Neuronal stem cell (in vitro differentiated cells): ENCODE measurements around the gene PRB2.

Experiments used
- DNase-seq: peaks from one replicate; pipeline ENCODE4 v3.0.0-alpha.2; 2013; ENCODE audit warnings: low spot score
- H2AFZ ChIP-seq: one replicate; pipeline ENCODE4 v1.6.1; 2013; ENCODE audit warnings: mild to moderate bottlenecking, low read length, inconsistent platforms
- H2AK5ac ChIP-seq: 2 replicates; pipeline ENCODE4 v1.6.1; 2013; ENCODE audit warnings: low read depth, mild to moderate bottlenecking, inconsistent platforms, low read length, moderate library complexity, mixed read lengths
- H2BK120ac ChIP-seq: 2 replicates; pipeline ENCODE4 v1.6.1; 2013; ENCODE audit warnings: low read depth, mild to moderate bottlenecking, inconsistent platforms, low read length, moderate library complexity, mixed read lengths
- H2BK12ac ChIP-seq: one replicate; pipeline ENCODE4 v1.6.1; 2013; ENCODE audit warnings: low read length, inconsistent platforms
- H2BK15ac ChIP-seq: 2 replicates; pipeline ENCODE4 v1.6.1; 2013; ENCODE audit warnings: mild to moderate bottlenecking, low read length, inconsistent platforms, mixed read lengths
- H2BK5ac ChIP-seq: one replicate; pipeline ENCODE4 v1.6.1; 2013; ENCODE audit warnings: inconsistent platforms, mild to moderate bottlenecking, low read length, moderate library complexity
- H3K14ac ChIP-seq: one replicate; pipeline ENCODE4 v1.6.1; 2013; ENCODE audit warnings: low read length, inconsistent platforms
- H3K18ac ChIP-seq: 2 replicates; pipeline ENCODE4 v1.6.1; 2013; ENCODE audit warnings: low read length, inconsistent platforms
- H3K23ac ChIP-seq: 2 replicates; pipeline ENCODE4 v1.6.1; 2013; ENCODE audit warnings: low read depth, mild to moderate bottlenecking, mixed read lengths, low read length, inconsistent platforms; ENCODE audit not compliant: poor library complexity
- H3K27ac ChIP-seq: replicated peaks from 3 replicates; pipeline ENCODE4 v1.5.1; 2013; ENCODE audit warnings: low read length, inconsistent platforms
- H3K27me3 ChIP-seq, 3 experiments: 2 replicates each; pipeline ENCODE4 v1.6.1; 2013; ENCODE audit warnings: low read length in 3 of 3, mild to moderate bottlenecking in 2 of 3, inconsistent platforms in 1 of 3, low read depth in 1 of 3, mixed read lengths in 1 of 3, moderate library complexity in 1 of 3; ENCODE audit not compliant: control insufficient read depth in 3 of 3, insufficient read depth in 3 of 3
- H3K36me3 ChIP-seq, 2 donors: replicated peaks in 1 of 2; 2 replicates each; pipeline ENCODE4 v1.6.1; 2013; ENCODE audit warnings: low read length in 2 of 2; ENCODE audit not compliant: control insufficient read depth in 2 of 2, insufficient read depth in 2 of 2
- H3K4ac ChIP-seq: 2 replicates; pipeline ENCODE4 v1.6.1; 2013; ENCODE audit warnings: inconsistent platforms, mild to moderate bottlenecking, low read length, moderate library complexity
- H3K4me1 ChIP-seq, 2 donors: 1 replicate in 1 of 2; 2 replicates in 1 of 2; pipeline ENCODE4 v1.6.1; 2013; ENCODE audit warnings: low read length in 2 of 2, low read depth in 1 of 2; ENCODE audit not compliant: control insufficient read depth in 2 of 2, insufficient read depth in 1 of 2
- H3K4me2 ChIP-seq: one replicate; pipeline ENCODE4 v1.6.1; 2013; ENCODE audit warnings: mild to moderate bottlenecking, low read length, inconsistent platforms; ENCODE audit not compliant: insufficient read depth, poor library complexity, severe bottlenecking
- H3K4me3 ChIP-seq, 2 donors: 2 replicates each; pipeline ENCODE4 v1.5.1; 2013; ENCODE audit warnings: low read length in 2 of 2, mild to moderate bottlenecking in 2 of 2, inconsistent platforms in 1 of 2, moderate library complexity in 1 of 2
- H3K79me1 ChIP-seq: one replicate; pipeline ENCODE4 v1.6.1; 2013; ENCODE audit warnings: low read depth, mild to moderate bottlenecking, inconsistent platforms, low read length, moderate library complexity
- H3K9ac ChIP-seq: one replicate; pipeline ENCODE4 v1.6.1; 2013; ENCODE audit warnings: mild to moderate bottlenecking, low read depth, low read length, inconsistent platforms; ENCODE audit not compliant: poor library complexity
- H3K9me3 ChIP-seq, 2 donors: replicated peaks in 1 of 2; 2 replicates each; pipeline versions ENCODE3 to v1.6.1; 2013; ENCODE audit warnings: low read length in 2 of 2, mild to moderate bottlenecking in 2 of 2, inconsistent platforms in 1 of 2, low read depth in 1 of 2, mixed read lengths in 1 of 2, moderate library complexity in 1 of 2; ENCODE audit not compliant: control insufficient read depth in 2 of 2, insufficient read depth in 1 of 2
- H4K8ac ChIP-seq: one replicate; pipeline ENCODE4 v1.6.1; 2013; ENCODE audit warnings: low read depth, mild to moderate bottlenecking, inconsistent platforms, low read length, moderate library complexity
- H4K91ac ChIP-seq: one replicate; pipeline ENCODE4 v1.6.1; 2013; ENCODE audit warnings: low read length, low read depth, mild to moderate bottlenecking, inconsistent platforms; ENCODE audit not compliant: poor library complexity
- WGBS, 2 donors: extraction: QIAGEN DNeasy Blood & Tissue Kit; methylation state at CpG; one replicate each; pipeline ENCODE4 v1.1.7; 2013; ENCODE audit warnings: missing lambda C conversion rate in 2 of 2, mixed read lengths in 1 of 2; ENCODE audit not compliant: insufficient read length in 2 of 2, insufficient replicate concordance in 1 of 2; ENCODE audit errors: extremely low coverage in 2 of 2; 5-methylcytosine and 5-hydroxymethylcytosine counted together

Gene PRB2

DNA sequence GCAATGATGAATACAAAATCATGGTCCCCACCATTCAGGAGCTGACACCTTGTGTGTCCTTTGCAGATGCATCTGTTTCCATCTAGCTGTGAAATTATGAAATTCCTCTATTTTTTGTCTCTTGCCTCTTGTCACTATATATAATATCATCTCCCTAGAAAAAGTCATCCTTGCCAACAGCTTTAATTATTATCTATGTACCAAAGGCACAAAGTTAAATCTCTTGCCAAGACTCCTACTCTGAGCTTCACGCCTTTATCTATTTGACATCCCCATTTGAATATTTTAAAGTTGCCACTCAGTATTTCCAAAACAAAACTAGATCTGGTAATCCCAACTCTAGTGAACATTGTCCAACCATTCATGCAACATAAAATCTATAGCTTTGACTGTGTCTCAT lies 32.0 kb upstream of the PRB2 start:
- Histone ChIP-seq H3K14ac (no peak overlapping the region), H4K8ac (no peak overlapping the region), H3K4me3 (no peak overlapping the region), H3K36me3 (no peaks in the 10 kb centered on the region), H4K91ac (no peak overlapping the region), H3K27ac (no peak overlapping the region), H3K4me1 (no peaks in the 10 kb centered on the region), H3K79me1 (no peaks in the 10 kb centered on the region), H3K4ac (no peak overlapping the region), H3K18ac (no peak overlapping the region), H3K4me2 (no peak overlapping the region), H3K23ac (no peak overlapping the region), H2BK120ac (no peak overlapping the region), H3K9ac (no peak overlapping the region), H2BK12ac (no peak overlapping the region), H3K27me3 (peaks cover 0 to 6% (median 0%) of the 10 kb centered on the region in 3 experiments), H2BK15ac (no peak overlapping the region), H2BK5ac (no peak overlapping the region), H3K9me3 (no peaks in the 10 kb centered on the region), H2AFZ (no peak overlapping the region), H2AK5ac (no peak overlapping the region)
- WGBS, 2 donors, result no CpG with 5 or more reads among the region's 1 CpG
- DNase-seq, result no peak

DNA sequence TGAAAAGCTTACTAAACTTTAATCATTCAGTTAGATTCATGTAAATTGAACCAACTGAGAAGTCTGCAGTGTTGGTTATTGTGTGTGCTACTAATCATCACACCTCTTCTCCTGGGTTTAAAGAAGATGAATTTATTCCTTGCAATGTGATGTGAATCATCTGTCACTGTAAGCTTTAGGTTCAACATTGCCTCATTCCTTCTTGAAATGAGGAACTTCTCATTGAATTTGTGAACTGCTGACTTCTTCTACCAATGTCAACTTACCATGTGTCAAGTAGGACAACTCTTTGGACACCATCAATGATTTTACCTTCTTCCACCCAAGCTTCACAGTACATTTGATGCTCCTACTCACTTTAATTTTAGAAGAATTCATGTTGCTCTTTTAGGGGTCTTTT lies 17.4 kb upstream of the PRB2 start:
- Histone ChIP-seq H3K14ac (no peak overlapping the region), H3K27me3 (no peaks in the 10 kb centered on the region), H2BK15ac (no peak overlapping the region), H3K9ac (no peak overlapping the region), H3K36me3 (no peaks in the 10 kb centered on the region), H4K8ac (no peak overlapping the region), H4K91ac (no peak overlapping the region), H2BK12ac (no peak overlapping the region), H3K9me3 (no peaks in the 10 kb centered on the region), H3K4me1 (no peaks in the 10 kb centered on the region), H3K18ac (no peak overlapping the region), H2AFZ (no peak overlapping the region), H3K4me3 (no peak overlapping the region), H2BK120ac (no peak overlapping the region), H2AK5ac (no peak overlapping the region), H3K23ac (no peak overlapping the region), H3K4ac (no peak overlapping the region), H3K79me1 (no peaks in the 10 kb centered on the region), H2BK5ac (no peak overlapping the region), H3K4me2 (no peak overlapping the region), H3K27ac (no peak overlapping the region)
- DNase-seq, result no peak

DNA sequence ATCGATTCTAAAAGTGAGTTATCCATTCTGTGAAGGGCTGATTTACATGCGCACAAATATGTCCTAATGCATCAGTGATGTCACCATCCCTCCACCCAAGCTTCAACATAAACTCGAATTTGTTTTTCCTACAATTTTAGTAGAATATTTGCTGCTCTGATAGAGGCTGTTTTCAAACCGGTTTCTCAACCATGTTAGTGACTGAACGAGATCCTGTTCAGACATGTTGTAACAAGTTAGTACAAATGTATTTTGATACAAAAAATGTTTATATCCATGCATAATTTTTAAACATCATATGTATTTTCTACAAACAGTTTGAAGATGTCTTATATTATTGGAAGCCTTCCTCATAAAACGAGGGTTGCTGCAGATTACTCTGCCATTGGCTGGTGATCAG lies 12.7 kb upstream of the PRB2 start:
- Histone ChIP-seq H3K36me3 (no peaks in the 10 kb centered on the region), H4K91ac (no peak overlapping the region), H3K27me3 (no peaks in the 10 kb centered on the region), H3K14ac (no peak overlapping the region), H3K4ac (no peak overlapping the region), H2BK15ac (no peak overlapping the region), H2AFZ (no peak overlapping the region), H3K4me3 (no peak overlapping the region), H3K18ac (no peak overlapping the region), H2BK12ac (no peak overlapping the region), H3K23ac (no peak overlapping the region), H2BK120ac (no peak overlapping the region), H3K4me1 (no peaks in the 10 kb centered on the region), H4K8ac (no peak overlapping the region), H3K4me2 (no peak overlapping the region), H2AK5ac (no peak overlapping the region), H3K9me3 (no peaks in the 10 kb centered on the region), H3K9ac (no peak overlapping the region), H2BK5ac (no peak overlapping the region), H3K27ac (no peak overlapping the region), H3K79me1 (no peaks in the 10 kb centered on the region)
- DNase-seq, result no peak
- WGBS, 2 donors, result no CpG with 5 or more reads among the region's 6 CpGs

DNA sequence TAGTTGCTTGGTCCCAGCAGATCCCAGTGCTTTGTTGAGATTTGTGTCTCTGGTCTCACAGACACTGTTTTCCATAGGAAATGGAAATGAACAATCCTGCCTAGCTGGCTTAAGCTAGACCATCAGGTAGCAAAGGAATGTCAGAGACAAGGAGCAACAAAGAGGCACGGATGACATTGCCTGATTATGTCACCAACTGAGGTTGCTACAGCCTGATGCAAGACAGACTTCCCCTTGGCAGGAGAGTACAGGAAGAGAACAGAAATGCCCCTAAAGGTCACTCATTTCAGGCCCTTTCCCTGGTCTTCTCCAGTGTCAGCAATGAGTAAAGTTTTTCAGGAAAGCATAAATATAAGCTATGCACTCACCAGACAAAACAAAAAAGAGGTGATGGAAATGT lies 2.0 kb upstream of the PRB2 start:
- H2BK12ac ChIP-seq, result no peak overlapping the region
- no peak overlapping the region for H2BK5ac ChIP-seq
- H3K9ac ChIP-seq, result no peak overlapping the region
- H3K23ac ChIP-seq, result no peak overlapping the region
- no peaks in the 10 kb centered on the region for H3K4me1 ChIP-seq
- no peak overlapping the region for H3K4me2 ChIP-seq
- H2BK15ac ChIP-seq, result no peak overlapping the region
- H4K91ac ChIP-seq, result no peak overlapping the region
- H3K27me3 ChIP-seq, result peaks cover 0 to 3% (median 0%) of the 10 kb centered on the region in 3 experiments
- H3K27ac ChIP-seq, result no peak overlapping the region
- H3K14ac ChIP-seq, result no peak overlapping the region
- H3K4me3 ChIP-seq, result no peak overlapping the region
- H4K8ac ChIP-seq, result no peak overlapping the region
- H2AK5ac ChIP-seq, result no peak overlapping the region
- no peaks in the 10 kb centered on the region for H3K9me3 ChIP-seq
- no peaks in the 10 kb centered on the region for H3K36me3 ChIP-seq
- WGBS, 2 donors, result no CpG with 5 or more reads among the region's 1 CpG
- H2AFZ ChIP-seq, result no peak overlapping the region
- DNase-seq, result no peak
- H3K4ac ChIP-seq, result no peak overlapping the region
- no peaks in the 10 kb centered on the region for H3K79me1 ChIP-seq
- H2BK120ac ChIP-seq, result no peak overlapping the region
- no peak overlapping the region for H3K18ac ChIP-seq
